H9 (cell line): ENCODE measurements around the gene VSTM4. TPM values are rescaled to one million over a fixed set of nuclear protein-coding genes. Genes with fewer than 3 reads are reported as not detected.

ENCODE experiments used
- DNase-seq: peaks from one replicate; pipeline ENCODE4 v3.0.0-alpha.2; 2017
- H2AFZ ChIP-seq: one replicate; pipeline ENCODE4 v1.6.1; 2013; ENCODE audit warnings: mild to moderate bottlenecking, low read length, control low read depth, moderate library complexity
- H2AK5ac ChIP-seq: 2 replicates; pipeline ENCODE4 v1.6.1; 2013; ENCODE audit warnings: low read length, control low read depth, mixed read lengths; ENCODE audit not compliant: insufficient read length
- H2BK120ac ChIP-seq: one replicate; pipeline ENCODE4 v1.6.1; 2013; ENCODE audit warnings: low read depth, mild to moderate bottlenecking, low read length, control low read depth, inconsistent platforms; ENCODE audit not compliant: poor library complexity, severe bottlenecking
- H2BK12ac ChIP-seq: 2 replicates; pipeline ENCODE4 v1.6.1; 2013; ENCODE audit warnings: low read length, control low read depth, mixed read lengths, low read depth; ENCODE audit not compliant: insufficient read length
- H2BK15ac ChIP-seq: 2 replicates; pipeline ENCODE4 v1.6.1; 2013; ENCODE audit warnings: low read depth, low read length, control low read depth
- H2BK20ac ChIP-seq: one replicate; pipeline ENCODE4 v1.6.1; 2013; ENCODE audit warnings: low read depth, mild to moderate bottlenecking, low read length, control low read depth, inconsistent platforms; ENCODE audit not compliant: poor library complexity, severe bottlenecking
- H2BK5ac ChIP-seq: 2 replicates; pipeline ENCODE4 v1.6.1; 2013; ENCODE audit warnings: low read length, control low read depth, mixed read lengths; ENCODE audit not compliant: insufficient read length
- H3K14ac ChIP-seq: 2 replicates; pipeline ENCODE4 v1.6.1; 2013; ENCODE audit warnings: low read length, control low read depth; ENCODE audit not compliant: insufficient read depth
- H3K18ac ChIP-seq: 2 replicates; pipeline ENCODE4 v1.6.1; 2013; ENCODE audit warnings: low read depth, mild to moderate bottlenecking, mixed read lengths, low read length, control low read depth; ENCODE audit not compliant: insufficient read length
- H3K23ac ChIP-seq: 2 replicates; pipeline ENCODE4 v1.6.1; 2013; ENCODE audit warnings: low read length, control low read depth, mixed read lengths, low read depth; ENCODE audit not compliant: insufficient read length
- H3K23me2 ChIP-seq: 2 replicates; pipeline ENCODE4 v1.6.1; 2013; ENCODE audit warnings: low read depth, mild to moderate bottlenecking, mixed read lengths, low read length, control low read depth; ENCODE audit not compliant: insufficient read length, poor library complexity, severe bottlenecking
- H3K27ac ChIP-seq: 2 replicates; pipeline ENCODE4 v1.5.1; 2013; ENCODE audit warnings: low read length, control low read depth, mixed read lengths, low read depth; ENCODE audit not compliant: insufficient read length
- H3K27me3 ChIP-seq: 2 replicates; pipeline ENCODE4 v1.6.1; 2013; ENCODE audit warnings: low read length, control low read depth, inconsistent platforms; ENCODE audit not compliant: insufficient read depth
- H3K4ac ChIP-seq: 2 replicates; pipeline ENCODE4 v1.6.1; 2013; ENCODE audit warnings: low read depth, mild to moderate bottlenecking, control low read depth, inconsistent platforms, low read length, moderate library complexity
- H3K4me1 ChIP-seq: 2 replicates; pipeline ENCODE4 v1.6.1; 2013; ENCODE audit warnings: low read length, control low read depth, inconsistent platforms; ENCODE audit not compliant: insufficient read depth
- H3K4me2 ChIP-seq: 2 replicates; pipeline ENCODE4 v1.6.1; 2013; ENCODE audit warnings: low read length, control low read depth, mixed read lengths; ENCODE audit not compliant: insufficient read length, insufficient read depth
- H3K56ac ChIP-seq: 2 replicates; pipeline ENCODE4 v1.6.1; 2013; ENCODE audit warnings: low read depth, mild to moderate bottlenecking, mixed read lengths, low read length, control low read depth; ENCODE audit not compliant: insufficient read length
- H3K79me1 ChIP-seq: 2 replicates; pipeline ENCODE4 v1.6.1; 2013; ENCODE audit warnings: low read depth, mild to moderate bottlenecking, moderate library complexity, low read length, control low read depth, inconsistent platforms; ENCODE audit not compliant: insufficient read depth, poor library complexity, severe bottlenecking
- H3K79me2 ChIP-seq: 2 replicates; pipeline ENCODE4 v1.6.1; 2013; ENCODE audit warnings: low read length, control low read depth, inconsistent platforms; ENCODE audit not compliant: insufficient read depth
- H3K9ac ChIP-seq: 2 replicates; pipeline ENCODE4 v1.6.1; 2013; ENCODE audit warnings: low read length, control low read depth, mixed read lengths; ENCODE audit not compliant: insufficient read length; ENCODE audit errors: extremely low read depth
- H3K9me3 ChIP-seq: one replicate; pipeline ENCODE4 v1.6.1; 2013; ENCODE audit warnings: low read depth, low read length, inconsistent platforms; ENCODE audit not compliant: control insufficient read depth
- H3T11ph ChIP-seq: one replicate; pipeline ENCODE4 v1.6.1; 2013; ENCODE audit warnings: mild to moderate bottlenecking, low read length, control low read depth, inconsistent platforms
- H4K20me1 ChIP-seq: one replicate; pipeline ENCODE4 v1.6.1; 2013; ENCODE audit not compliant: control insufficient read depth, insufficient read length, insufficient read depth
- H4K5ac ChIP-seq: 2 replicates; pipeline ENCODE4 v1.6.1; 2013; ENCODE audit warnings: low read depth, mild to moderate bottlenecking, mixed read lengths, low read length, control low read depth; ENCODE audit not compliant: insufficient read length
- H4K8ac ChIP-seq: replicated peaks from 2 replicates; pipeline ENCODE4 v1.6.1; 2013; ENCODE audit warnings: low read length, control low read depth, mixed read lengths, low read depth; ENCODE audit not compliant: insufficient read length
- H4K91ac ChIP-seq: 2 replicates; pipeline ENCODE4 v1.6.1; 2013; ENCODE audit warnings: low read depth, mild to moderate bottlenecking, moderate library complexity, mixed read lengths, low read length, control low read depth; ENCODE audit not compliant: insufficient read length
- H3K27ac Mint-ChIP-seq, 3 experiments: 2 replicates in 2 of 3; 3 replicates in 1 of 3; pipeline ENCODE4 v1.8.0; 2020 to 2021; ENCODE audit warnings: mixed read lengths in 3 of 3, mild to moderate bottlenecking in 1 of 3, moderate library complexity in 1 of 3
- H3K27me3 Mint-ChIP-seq: 2 replicates; pipeline ENCODE4 v1.8.0; 2021; ENCODE audit warnings: low read depth, mild to moderate bottlenecking, moderate library complexity, mixed read lengths
- H3K36me3 Mint-ChIP-seq, 3 experiments: 2 replicates in 2 of 3; 3 replicates in 1 of 3; pipeline ENCODE4 v1.8.0; 2020 to 2021; ENCODE audit warnings: low read depth in 3 of 3, mixed read lengths in 3 of 3; ENCODE audit not compliant: insufficient read depth in 1 of 3
- H3K4me1 Mint-ChIP-seq, 2 experiments: 2 replicates each; pipeline ENCODE4 v1.8.0; 2020; ENCODE audit warnings: mixed read lengths in 2 of 2
- H3K4me3 Mint-ChIP-seq, 2 experiments: 2 replicates in 1 of 2; 3 replicates in 1 of 2; pipeline ENCODE4 v1.8.0; 2020 to 2021; ENCODE audit warnings: mild to moderate bottlenecking in 2 of 2, mixed read lengths in 2 of 2, moderate library complexity in 1 of 2
- H3K9me3 Mint-ChIP-seq, 2 experiments: 2 replicates in 1 of 2; 3 replicates in 1 of 2; pipeline ENCODE4 v1.8.0; 2020; ENCODE audit warnings: mild to moderate bottlenecking in 2 of 2, mixed read lengths in 2 of 2, moderate library complexity in 1 of 2
- CTCF ChIP-seq: fragments of 200-600 bp; sonication (generic); conservative IDR thresholded peaks from 3 replicates; pipeline ENCODE4 v1.8.0; 2021; ENCODE audit warnings: antibody characterized with exemption, mild to moderate bottlenecking
- WGBS: extraction: QIAGEN DNeasy Blood & Tissue Kit; methylation state at CpG from one replicate; pipeline ENCODE4 v1.1.7; 2013; ENCODE audit warnings: missing lambda C conversion rate, low lambda C conversion rate, mixed read lengths; ENCODE audit not compliant: insufficient read length; ENCODE audit errors: extremely low coverage; 5-methylcytosine and 5-hydroxymethylcytosine counted together
- total RNA-seq: library from RNA; stranded (reverse); gene quantifications from 2 replicates; pipeline ENCODE4 v1.2.1, GENCODE V29; 2021

The VSTM4 gene
- total RNA-seq, 1 experiment from 2014 or later: 0.44 TPM

- no peaks in the 10 kb centered on the region for H3K9me3 Mint-ChIP-seq
- WGBS: no CpG with 5 or more reads among the region's 3 CpGs
- TF ChIP-seq CTCF: no peak
- Histone ChIP-seq H2BK20ac (no peak overlapping the region), H4K5ac (no peak overlapping the region), H2BK5ac (no peak overlapping the region), H3K27me3 (no peaks in the 10 kb centered on the region), H2BK15ac (no peak overlapping the region), H3K23me2 (no peaks in the 10 kb centered on the region), H4K91ac (no peak overlapping the region), H3K18ac (no peak overlapping the region), H4K8ac (no peak overlapping the region), H2BK12ac (no peak overlapping the region), H3K27ac (no peak overlapping the region), H2AFZ (no peak overlapping the region), H3K4ac (no peak overlapping the region), H3K9ac (no peak overlapping the region), H3K4me2 (no peak overlapping the region), H3K14ac (no peak overlapping the region), H3T11ph (no peak overlapping the region), H3K4me1 (no peaks in the 10 kb centered on the region), H3K23ac (no peak overlapping the region), H3K79me2 (no peaks in the 10 kb centered on the region), H3K56ac (no peak overlapping the region), H3K9me3 (no peaks in the 10 kb centered on the region), H4K20me1 (no peaks in the 10 kb centered on the region), H3K79me1 (no peaks in the 10 kb centered on the region), H2AK5ac (no peak overlapping the region), H2BK120ac (no peak overlapping the region)
- no peaks in the 10 kb centered on the region for H3K36me3 Mint-ChIP-seq
- H3K27ac Mint-ChIP-seq: no peak overlapping the region; a peak in 1 of 7 replicates
- H3K27me3 Mint-ChIP-seq: peaks cover 2% of the 10 kb centered on the region; the same call in 1 of the 2 replicates
- no peak for DNase-seq
- H3K4me1 Mint-ChIP-seq: peaks cover 4 to 5% of the 10 kb centered on the region in 2 experiments; a peak in 3 of 4 replicates
- no peak overlapping the region for H3K4me3 Mint-ChIP-seq
Observed at GRCh38 chr10:48996329-48996728, 119.0 kb downstream of the VSTM4 start.
